Panc1 (cell line): ENCODE measurements around the gene CCDC102A. TPM values are rescaled to one million over a fixed set of nuclear protein-coding genes. Genes with fewer than 3 reads are reported as not detected.

Source experiments
- ATAC-seq: fragments of 200-7000 bp; cut with Tn5 transposase; 2 replicates; pipeline ENCODE4 v1.9.1; 2020; ENCODE audit warnings: mild to moderate bottlenecking, moderate library complexity
- BruUV-seq: library from RNA; stranded (reverse); fragments of 400-500 nt; replicated peaks from 2 replicates; lab custom pipeline; 2021; lab: Mats Ljungman, UMichigan
- CTCF ChIA-PET: fragments of 300-600 bp; sonication (Branson Sonifier 250); formaldehyde crosslinking; loops from one replicate; lab custom pipeline; 2022; ENCODE audit warnings: antibody characterized with exemption; lab: Charles Lee
- POLR2A ChIA-PET: fragments of 300-600 bp; sonication (Branson Sonifier 250); formaldehyde crosslinking; loops from one replicate; lab custom pipeline; 2022; ENCODE audit warnings: antibody characterized with exemption; lab: Charles Lee
- DNase-seq: peaks from one replicate; pipeline ENCODE4 v3.0.0-alpha.2; 2010; ENCODE audit warnings: low read depth, low spot score
- H3K27ac ChIP-seq: 2 replicates; pipeline ENCODE4 v1.5.1; 2011; ENCODE audit warnings: mild to moderate bottlenecking, low read length, inconsistent platforms
- H3K27me3 ChIP-seq: fragments of 200-500 bp; sonication (Bioruptor generic); 2 replicates; pipeline ENCODE4 v1.6.0; 2014; ENCODE audit warnings: low read length, inconsistent platforms; ENCODE audit not compliant: control insufficient read depth, insufficient read depth
- H3K36me3 ChIP-seq: fragments of 200-500 bp; sonication (Bioruptor generic); 2 replicates; pipeline ENCODE4 v1.5.1; 2014; ENCODE audit warnings: inconsistent platforms, mild to moderate bottlenecking, low read length, moderate library complexity; ENCODE audit not compliant: control insufficient read depth, insufficient read depth
- H3K4me1 ChIP-seq: 2 replicates; pipeline ENCODE4 v1.5.1; 2011; ENCODE audit warnings: inconsistent platforms, mild to moderate bottlenecking, low read length, moderate library complexity; ENCODE audit not compliant: control insufficient read depth, insufficient read depth
- H3K4me3 ChIP-seq, 2 experiments: 2 replicates each; pipeline ENCODE4 v1.5.1; 2011 to 2012; ENCODE audit warnings: low read depth in 2 of 2, low read length in 2 of 2, mild to moderate bottlenecking in 2 of 2, inconsistent platforms in 1 of 2, moderate library complexity in 1 of 2
- H3K9me3 ChIP-seq: fragments of 200-500 bp; sonication (Bioruptor generic); 2 replicates; pipeline ENCODE4 v1.5.1; 2014; ENCODE audit warnings: low read depth, mild to moderate bottlenecking, inconsistent platforms, low read length, moderate library complexity; ENCODE audit not compliant: control insufficient read depth, insufficient read depth
- POLR2AphosphoS5 ChIP-seq: IDR thresholded peaks from 2 replicates; pipeline ENCODE4 v1.6.1; 2012; ENCODE audit warnings: mild to moderate bottlenecking, low read depth, low read length, moderate library complexity
- SIN3A ChIP-seq: IDR thresholded peaks from 2 replicates; pipeline ENCODE4 v1.6.1; 2012; ENCODE audit warnings: low read depth, mild to moderate bottlenecking, low read length, moderate library complexity, borderline replicate concordance; ENCODE audit not compliant: insufficient read depth
- TCF7L2 ChIP-seq: IDR thresholded peaks from 2 replicates; pipeline ENCODE4 v1.6.1; 2011; ENCODE audit warnings: mild to moderate bottlenecking, low read depth, low read length, inconsistent platforms
- in situ Hi-C: cut with HindIII; loops from 2 replicates; pipeline ENCODE4 v1.10.0; 2016; ENCODE audit warnings: low sequenced_read_pairs, low pct_unique_long_range_greater_than_20kb
- intact Hi-C: fragments of 100-400 bp; cut with micrococcal nuclease; formaldehyde crosslinking; loops from one replicate; pipeline ENCODE4 v1.10.0; 2022; ENCODE audit not compliant: unreplicated experiment
- total RNA-seq: library from RNA; stranded (reverse); gene quantifications from one replicate; pipeline ENCODE4 v1.2.1, GENCODE V29; 2021; ENCODE audit not compliant: unreplicated experiment
- TF ChIP-seq, protein P1 (sequence below), 2 experiments: IDR thresholded peaks; 2 replicates each; pipeline ENCODE4 v1.6.1; 2011 to 2012; ENCODE audit warnings: low read depth in 2 of 2, control low read depth in 1 of 2, low read length in 1 of 2, mild to moderate bottlenecking in 1 of 2, moderate library complexity in 1 of 2; ENCODE audit not compliant: insufficient read depth in 1 of 2
- TF ChIP-seq, protein P2 (sequence below): fragments of 450-650 bp; IDR thresholded peaks from 2 replicates; pipeline ENCODE4 v1.5.1; 2017; ENCODE audit warnings: mild to moderate bottlenecking

The CCDC102A gene
- total RNA-seq, 1 experiment from 2014 or later = 12.9 TPM

DNA sequence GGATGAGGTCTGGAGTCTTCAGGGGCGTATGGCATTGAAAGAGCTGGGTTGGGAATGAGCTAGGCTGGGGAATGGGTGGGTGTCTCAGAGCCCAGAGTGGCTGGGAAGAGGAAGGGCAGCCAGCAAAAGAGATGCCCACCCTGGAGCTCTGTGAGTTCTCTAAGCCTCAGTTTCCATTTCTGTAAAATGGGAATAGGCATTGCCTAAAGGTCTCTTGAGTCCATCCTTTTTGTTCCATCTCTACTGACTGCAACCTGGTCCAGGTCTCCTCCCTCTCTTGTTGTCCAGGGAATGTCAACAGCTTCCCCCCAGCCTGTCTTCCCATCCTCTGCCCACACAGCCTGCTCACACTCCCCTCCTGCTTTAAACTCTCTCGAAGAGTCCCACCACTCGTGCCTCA lies 19.6 kb downstream of the CCDC102A start:
- TF ChIP-seq, protein P1, sequence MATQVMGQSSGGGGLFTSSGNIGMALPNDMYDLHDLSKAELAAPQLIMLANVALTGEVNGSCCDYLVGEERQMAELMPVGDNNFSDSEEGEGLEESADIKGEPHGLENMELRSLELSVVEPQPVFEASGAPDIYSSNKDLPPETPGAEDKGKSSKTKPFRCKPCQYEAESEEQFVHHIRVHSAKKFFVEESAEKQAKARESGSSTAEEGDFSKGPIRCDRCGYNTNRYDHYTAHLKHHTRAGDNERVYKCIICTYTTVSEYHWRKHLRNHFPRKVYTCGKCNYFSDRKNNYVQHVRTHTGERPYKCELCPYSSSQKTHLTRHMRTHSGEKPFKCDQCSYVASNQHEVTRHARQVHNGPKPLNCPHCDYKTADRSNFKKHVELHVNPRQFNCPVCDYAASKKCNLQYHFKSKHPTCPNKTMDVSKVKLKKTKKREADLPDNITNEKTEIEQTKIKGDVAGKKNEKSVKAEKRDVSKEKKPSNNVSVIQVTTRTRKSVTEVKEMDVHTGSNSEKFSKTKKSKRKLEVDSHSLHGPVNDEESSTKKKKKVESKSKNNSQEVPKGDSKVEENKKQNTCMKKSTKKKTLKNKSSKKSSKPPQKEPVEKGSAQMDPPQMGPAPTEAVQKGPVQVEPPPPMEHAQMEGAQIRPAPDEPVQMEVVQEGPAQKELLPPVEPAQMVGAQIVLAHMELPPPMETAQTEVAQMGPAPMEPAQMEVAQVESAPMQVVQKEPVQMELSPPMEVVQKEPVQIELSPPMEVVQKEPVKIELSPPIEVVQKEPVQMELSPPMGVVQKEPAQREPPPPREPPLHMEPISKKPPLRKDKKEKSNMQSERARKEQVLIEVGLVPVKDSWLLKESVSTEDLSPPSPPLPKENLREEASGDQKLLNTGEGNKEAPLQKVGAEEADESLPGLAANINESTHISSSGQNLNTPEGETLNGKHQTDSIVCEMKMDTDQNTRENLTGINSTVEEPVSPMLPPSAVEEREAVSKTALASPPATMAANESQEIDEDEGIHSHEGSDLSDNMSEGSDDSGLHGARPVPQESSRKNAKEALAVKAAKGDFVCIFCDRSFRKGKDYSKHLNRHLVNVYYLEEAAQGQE (IDR thresholded peaks at IDR 0.05; ENCODE audit: insufficient read depth in 1 of 2, low read depth in 2 of 2, low read length in 1 of 2) = no peak
- no peak for TF ChIP-seq SIN3A
- TF ChIP-seq, protein P2, sequence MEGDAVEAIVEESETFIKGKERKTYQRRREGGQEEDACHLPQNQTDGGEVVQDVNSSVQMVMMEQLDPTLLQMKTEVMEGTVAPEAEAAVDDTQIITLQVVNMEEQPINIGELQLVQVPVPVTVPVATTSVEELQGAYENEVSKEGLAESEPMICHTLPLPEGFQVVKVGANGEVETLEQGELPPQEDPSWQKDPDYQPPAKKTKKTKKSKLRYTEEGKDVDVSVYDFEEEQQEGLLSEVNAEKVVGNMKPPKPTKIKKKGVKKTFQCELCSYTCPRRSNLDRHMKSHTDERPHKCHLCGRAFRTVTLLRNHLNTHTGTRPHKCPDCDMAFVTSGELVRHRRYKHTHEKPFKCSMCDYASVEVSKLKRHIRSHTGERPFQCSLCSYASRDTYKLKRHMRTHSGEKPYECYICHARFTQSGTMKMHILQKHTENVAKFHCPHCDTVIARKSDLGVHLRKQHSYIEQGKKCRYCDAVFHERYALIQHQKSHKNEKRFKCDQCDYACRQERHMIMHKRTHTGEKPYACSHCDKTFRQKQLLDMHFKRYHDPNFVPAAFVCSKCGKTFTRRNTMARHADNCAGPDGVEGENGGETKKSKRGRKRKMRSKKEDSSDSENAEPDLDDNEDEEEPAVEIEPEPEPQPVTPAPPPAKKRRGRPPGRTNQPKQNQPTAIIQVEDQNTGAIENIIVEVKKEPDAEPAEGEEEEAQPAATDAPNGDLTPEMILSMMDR = no peak
- TF ChIP-seq TCF7L2 = no peak
- no peak for TF ChIP-seq POLR2AphosphoS5
- no peak for ATAC-seq
- H3K36me3 ChIP-seq = no peaks in the 10 kb centered on the region
- no peak overlapping the region for H3K27ac ChIP-seq
- no peaks in the 10 kb centered on the region for H3K9me3 ChIP-seq
- in situ Hi-C loops (no loop called here), intact Hi-C loops (loop anchor here (5.0 to 10.0 kb wide), 3 partner anchors 52 to 214 kb away; partner anchors contain the start of gene POLR2C)
- ChIA-PET POLR2A (no interaction called here), CTCF (interaction anchor here (0.6 kb wide), 1 partner anchor 22 kb away, joined by 4 read pairs; no protein-coding TSS in a partner anchor)
- BruUV-seq = no TSS peak
- DNase-seq = no peak
- no peak overlapping the region for H3K4me3 ChIP-seq
- H3K4me1 ChIP-seq = no peaks in the 10 kb centered on the region
- no peaks in the 10 kb centered on the region for H3K27me3 ChIP-seq

DNA sequence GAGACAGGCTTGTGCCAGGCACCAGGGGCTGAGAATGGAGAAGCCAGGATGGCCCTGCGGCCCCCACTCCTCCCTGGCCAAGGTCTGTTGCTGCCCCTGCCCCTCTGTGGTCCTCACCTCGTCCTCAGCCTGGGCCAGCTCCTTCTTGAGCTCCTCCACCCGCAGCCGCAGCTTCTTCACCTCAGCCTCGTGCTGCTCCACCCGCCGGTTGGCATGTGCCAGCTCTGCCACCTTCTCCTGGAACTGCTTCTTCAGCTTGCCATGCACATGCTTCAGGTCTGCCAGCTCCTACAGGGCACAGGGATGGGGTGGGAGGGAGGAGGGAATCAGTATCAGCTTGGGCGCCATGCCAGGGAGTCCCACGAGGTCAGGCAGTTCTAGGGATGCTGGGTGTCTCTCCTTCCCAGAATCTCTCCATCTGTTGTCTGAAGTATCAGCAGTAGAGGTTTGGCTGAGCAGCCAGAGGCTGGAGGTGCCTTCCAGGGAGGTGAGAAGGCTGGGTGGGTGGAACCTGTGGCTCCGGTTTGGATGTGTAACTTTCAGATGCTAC lies 20.1 kb downstream of the CCDC102A start:
- TF ChIP-seq, protein P2 = no peak
- TF ChIP-seq SIN3A (no peak), POLR2AphosphoS5 (no peak), TCF7L2 (no peak)
- TF ChIP-seq, protein P1 (IDR thresholded peaks at IDR 0.05; ENCODE audit: insufficient read depth in 1 of 2, low read depth in 2 of 2, low read length in 1 of 2) = no peak
- ATAC-seq (no peak), DNase-seq (no peak)
- Histone ChIP-seq H3K27me3 (no peaks in the 10 kb centered on the region), H3K36me3 (no peaks in the 10 kb centered on the region), H3K9me3 (no peaks in the 10 kb centered on the region), H3K4me3 (no peak overlapping the region), H3K27ac (no peak overlapping the region), H3K4me1 (no peaks in the 10 kb centered on the region)
- intact Hi-C loops = loop anchor here (5.0 to 10.0 kb wide), 3 partner anchors 51 to 214 kb away; partner anchors contain the start of gene POLR2C
- ChIA-PET CTCF (no interaction called here), POLR2A (interaction anchor here (0.7 kb wide), 1 partner anchor 430 kb away, joined by 15 read pairs; no protein-coding TSS in a partner anchor)
- in situ Hi-C loops = no loop called here
- no TSS peak for BruUV-seq
